Astrocyte of the spinal cord (primary cell): Measurements from ENCODE around the gene SMIM36.

Experiments
- DNase-seq: peaks from one replicate; pipeline ENCODE4 v3.0.0; 2011; ENCODE audit warnings: low read depth, low spot score
- H3K4me3 ChIP-seq: 2 replicates; pipeline ENCODE4 v1.5.1; 2011; ENCODE audit warnings: low read depth, mild to moderate bottlenecking, low read length, moderate library complexity
- CTCF ChIP-seq: IDR thresholded peaks from 2 replicates; pipeline ENCODE4 v1.5.1; 2012; ENCODE audit warnings: low read depth, mild to moderate bottlenecking, low read length, inconsistent platforms
- in situ Hi-C: cut with HindIII; loops from 2 replicates; pipeline ENCODE4 v1.10.0; 2017; ENCODE audit warnings: low sequenced_read_pairs

Gene SMIM36

GRCh38 chr17:55510986-55511721 lies at the start of gene SMIM36:
Gene SMIM36 (minus strand): TSS chr17:55511452.
- no peak for DNase-seq
- in situ Hi-C loops = no loop called here
- no peak within 1 kb of the TSS for H3K4me3 ChIP-seq
- no peak for TF ChIP-seq CTCF

- H3K4me3 ChIP-seq = no peak overlapping the region
- in situ Hi-C loops = no loop called here
- no peak for TF ChIP-seq CTCF
- DNase-seq = no peak
These were observed 44.5 kb upstream of the SMIM36 start for GRCh38 chr17:55555772-55556171.

- in situ Hi-C loops = no loop called here
- no peak for DNase-seq
- H3K4me3 ChIP-seq = no peak overlapping the region
- peak; percentile 30 for TF ChIP-seq CTCF
These were observed 37.9 kb upstream of the SMIM36 start for GRCh38 chr17:55549140-55549539.

GRCh38 chr17:55546991-55547664 lies 35.9 kb upstream of the SMIM36 start:
- TF ChIP-seq CTCF = no peak
- H3K4me3 ChIP-seq = no peak overlapping the region
- peak; percentile 22 for DNase-seq
- in situ Hi-C loops = no loop called here

- H3K4me3 ChIP-seq = no peak overlapping the region
- in situ Hi-C loops = no loop called here
- TF ChIP-seq CTCF = no peak
- DNase-seq = no peak
These were observed 35.2 kb upstream of the SMIM36 start for GRCh38 chr17:55546481-55546880.

- no peak for DNase-seq
- in situ Hi-C loops = no loop called here
- TF ChIP-seq CTCF = no peak
- H3K4me3 ChIP-seq = no peak overlapping the region
These were observed 34.6 kb upstream of the SMIM36 start for GRCh38 chr17:55545806-55546205.
